HG03064 (cell line): ENCODE results near the gene GPBAR1.
"Not testable (repeated sequence)": the region's sequence is repeated elsewhere in the genome, so short reads cannot be mapped to it uniquely, and the experiment has no call there.

Experiments used
- ATAC-seq: cut with Tn5 transposase; IDR thresholded peaks from one replicate; pipeline ENCODE4 v1.9.1; 2021; ENCODE audit warnings: low read depth; ENCODE audit not compliant: unreplicated experiment

GPBAR1 gene

DNA sequence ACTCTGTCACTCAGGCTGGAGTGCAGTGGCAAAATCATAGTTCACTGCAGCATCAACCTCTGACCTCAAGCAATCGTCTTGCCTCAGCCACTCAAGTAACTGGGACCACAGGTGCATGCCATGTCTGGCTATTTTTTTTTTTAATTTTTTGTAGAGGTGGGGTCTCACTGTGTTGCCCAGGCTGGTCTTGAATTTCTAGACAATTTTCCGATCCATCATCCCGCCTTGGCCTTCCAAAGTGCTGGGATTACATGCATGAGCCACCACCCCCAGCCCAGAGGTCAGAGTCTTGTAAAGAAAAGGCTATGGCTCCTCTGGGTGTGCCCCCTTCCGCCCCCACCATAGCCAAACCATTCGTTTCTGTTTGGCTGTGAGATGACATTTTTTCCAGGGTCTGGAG is 44.6 kb downstream of the GPBAR1 start:
- no peak for ATAC-seq

DNA sequence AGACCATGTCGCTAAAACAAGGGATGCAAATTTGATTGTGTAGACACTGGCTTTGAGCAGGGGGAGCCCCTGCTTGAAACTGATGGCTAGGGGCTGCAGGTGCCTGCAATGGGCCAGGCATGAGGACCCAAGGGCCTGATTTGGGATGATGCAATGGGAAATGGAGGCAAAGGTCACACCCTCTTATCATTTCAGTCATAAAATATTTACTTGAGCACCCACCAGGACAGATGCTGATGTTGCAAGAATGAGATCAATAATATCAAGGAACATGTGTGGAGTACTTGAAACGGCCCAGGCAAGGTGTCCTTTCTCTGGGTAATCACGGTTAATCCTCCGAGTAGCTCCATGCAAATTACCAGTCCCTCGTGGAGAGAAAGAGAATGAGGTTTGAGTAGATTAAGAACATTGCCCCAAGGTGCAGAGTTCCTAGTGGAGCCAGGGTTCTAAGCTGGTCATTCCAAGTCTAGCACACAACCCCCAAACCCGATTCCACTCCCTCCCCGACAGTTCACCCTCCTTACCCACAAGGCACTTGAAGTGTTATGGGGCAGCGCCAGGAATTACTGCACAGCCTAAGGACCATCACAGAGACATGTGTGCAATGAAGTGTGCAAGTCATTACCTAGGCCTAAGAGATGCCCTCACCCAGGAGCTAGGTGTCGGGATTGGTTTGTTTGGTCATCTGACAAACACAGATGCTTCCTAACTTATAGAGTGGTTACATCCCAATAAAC is 45.5 kb downstream of the GPBAR1 start:
- no peak for ATAC-seq

DNA sequence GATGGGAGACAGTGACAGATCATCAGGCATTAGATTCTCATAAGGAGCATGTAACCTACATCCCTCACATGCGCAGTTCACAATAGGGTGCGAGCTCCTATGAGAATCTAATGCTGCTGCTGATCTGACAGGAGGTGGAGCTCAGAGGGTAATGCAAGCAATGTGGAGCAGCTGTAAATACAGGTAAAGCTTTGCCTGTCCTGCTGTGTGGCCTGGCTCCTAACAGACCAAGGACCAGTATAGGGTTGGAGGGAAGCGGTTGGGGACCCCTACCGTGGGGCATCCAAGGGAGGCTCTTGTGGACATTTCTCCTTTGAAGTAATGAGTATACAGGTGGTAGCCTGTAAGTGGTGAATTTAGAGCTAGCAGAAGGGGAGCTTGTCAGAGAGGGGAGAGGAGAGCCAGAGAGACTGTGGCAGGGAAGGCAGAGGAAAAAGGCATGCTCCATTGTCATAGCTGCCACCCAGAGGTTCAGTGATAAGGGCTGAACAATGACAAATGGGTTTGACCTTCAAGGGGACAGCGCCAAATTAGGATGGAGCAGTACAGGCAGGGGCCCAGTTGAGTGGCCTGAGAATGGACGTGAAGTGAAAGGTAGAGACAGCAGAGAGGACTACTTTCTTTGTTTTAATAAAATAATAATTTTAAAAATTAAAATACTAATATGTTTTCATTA is 46.7 kb downstream of the GPBAR1 start:
- ATAC-seq, result no peak

GRCh38 chr2:218310853-218311540 is 50.2 kb downstream of the GPBAR1 start:
- no peak for ATAC-seq

DNA sequence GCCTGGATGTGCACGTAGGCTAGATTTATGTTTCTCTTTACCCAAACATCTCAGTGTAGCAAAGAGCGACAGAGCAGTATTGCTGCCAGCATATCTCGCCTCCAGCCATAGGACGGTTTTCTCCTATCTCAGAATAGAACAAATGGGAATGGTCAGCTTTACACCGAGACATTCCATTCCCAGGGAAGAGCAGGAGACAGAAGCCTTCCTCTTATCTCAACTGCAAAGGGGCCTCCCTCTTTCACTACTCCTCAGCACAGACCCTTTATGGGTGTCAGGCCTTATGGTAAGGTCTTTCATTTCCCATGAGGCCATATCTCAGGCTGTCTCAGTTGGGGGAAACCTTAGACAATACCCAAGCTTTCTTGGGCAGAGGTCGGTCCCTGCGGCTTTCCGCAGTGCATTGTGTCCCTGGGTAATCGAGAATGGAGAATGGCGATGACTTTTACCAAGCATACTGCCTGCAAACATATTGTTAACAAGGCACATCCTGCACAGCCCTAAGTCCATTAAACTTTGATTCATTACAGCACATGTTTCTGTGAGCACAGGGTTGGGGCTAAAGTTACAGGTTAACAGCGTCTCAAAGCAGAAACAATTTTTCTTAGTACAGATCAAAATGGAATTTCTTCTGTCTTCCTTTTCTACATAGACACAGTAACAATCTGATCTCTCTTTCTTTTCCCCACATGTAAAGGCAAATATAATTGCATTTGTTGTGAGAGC is 50.9 kb downstream of the GPBAR1 start:
- ATAC-seq, result not testable (repeated sequence)

GRCh38 chr2:218312267-218312756 is 51.5 kb downstream of the GPBAR1 start:
- no peak for ATAC-seq

DNA sequence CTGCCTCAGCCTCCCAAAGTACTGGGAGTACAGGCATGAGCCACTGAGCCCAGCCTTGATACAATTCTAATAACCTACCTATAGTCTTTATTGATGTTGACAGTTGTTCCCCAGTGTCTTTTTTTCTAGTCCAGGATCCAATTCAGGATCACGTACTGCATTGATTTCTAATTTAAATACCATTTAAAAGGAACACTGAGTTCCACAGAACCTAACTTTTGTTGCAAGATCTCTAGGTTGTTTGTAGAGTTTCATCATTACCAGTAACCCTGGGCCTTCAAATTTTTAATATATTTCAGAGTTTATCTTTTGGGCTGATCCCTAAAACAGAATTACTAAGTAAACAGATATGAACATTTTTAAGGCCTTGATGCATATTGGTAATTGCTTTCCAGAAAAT is 52.5 kb downstream of the GPBAR1 start:
- ATAC-seq, result no peak
